GM23338 (cell line): ENCODE measurements around the gene ADAMTS14. TPM values are rescaled to one million over a fixed set of nuclear protein-coding genes. Genes with fewer than 3 reads are reported as not detected.

ENCODE experiments used
- ATAC-seq: fragments of 200-7000 bp; cut with Tn5 transposase; 3 replicates; pipeline ENCODE4 v1.9.1; 2020
- DNase-seq: peaks from one replicate; pipeline ENCODE4 v3.0.0-alpha.2; 2015; ENCODE audit warnings: low spot score
- H2AFZ ChIP-seq: fragments of 200-600 bp; sonication (generic); 2 replicates; pipeline ENCODE4 v1.8.0; 2016; ENCODE audit warnings: antibody characterized with exemption, mild to moderate bottlenecking, moderate library complexity
- H3F3A ChIP-seq: fragments of 200-600 bp; sonication (generic); replicated peaks from 2 replicates; pipeline ENCODE4 v1.8.0; 2017; ENCODE audit warnings: antibody characterized with exemption, mixed run types, low read depth
- H3K27ac ChIP-seq: fragments of 200-600 bp; sonication (generic); 2 replicates; pipeline ENCODE4 v1.6.1; 2016; ENCODE audit warnings: low read depth
- H3K27me3 ChIP-seq: fragments of 200-600 bp; sonication (generic); 2 replicates; pipeline ENCODE4 v1.8.0; 2016; ENCODE audit warnings: mild to moderate bottlenecking, mixed run types, moderate library complexity; ENCODE audit not compliant: insufficient read depth
- H3K36me3 ChIP-seq: fragments of 200-600 bp; sonication (generic); 2 replicates; pipeline ENCODE4 v1.8.0; 2016; ENCODE audit warnings: mild to moderate bottlenecking; ENCODE audit not compliant: insufficient read depth
- H3K4me1 ChIP-seq: fragments of 200-600 bp; sonication (generic); 2 replicates; pipeline ENCODE4 v1.8.0; 2016; ENCODE audit warnings: mild to moderate bottlenecking, moderate library complexity; ENCODE audit not compliant: insufficient read depth
- H3K4me2 ChIP-seq: fragments of 200-600 bp; sonication (generic); 2 replicates; pipeline ENCODE4 v1.7.1; 2017; ENCODE audit warnings: mixed run types
- H3K4me3 ChIP-seq: fragments of 200-600 bp; sonication (generic); 2 replicates; pipeline ENCODE4 v1.6.1; 2016; ENCODE audit warnings: mixed run types
- H3K79me2 ChIP-seq: fragments of 200-600 bp; sonication (generic); replicated peaks from 2 replicates; pipeline ENCODE4 v1.8.0; 2017; ENCODE audit warnings: mild to moderate bottlenecking; ENCODE audit not compliant: insufficient read depth
- H3K9me2 ChIP-seq: fragments of 200-600 bp; sonication (generic); 2 replicates; pipeline ENCODE4 v1.8.0; 2017; ENCODE audit not compliant: insufficient read depth
- H4K20me1 ChIP-seq: fragments of 200-600 bp; sonication (generic); replicated peaks from 2 replicates; pipeline ENCODE4 v1.8.0; 2017; ENCODE audit warnings: mild to moderate bottlenecking; ENCODE audit not compliant: insufficient read depth
- H3K27ac Mint-ChIP-seq: 2 replicates; pipeline ENCODE4 v1.8.0; 2020; ENCODE audit warnings: inconsistent platforms, mild to moderate bottlenecking, moderate library complexity, mixed read lengths
- H3K27me3 Mint-ChIP-seq: 3 replicates; pipeline ENCODE4 v1.8.0; 2022; ENCODE audit warnings: low read depth, mild to moderate bottlenecking, moderate library complexity, mixed read lengths, inconsistent platforms; ENCODE audit not compliant: insufficient read depth, poor library complexity
- H3K36me3 Mint-ChIP-seq: 3 replicates; pipeline ENCODE4 v1.8.0; 2021; ENCODE audit warnings: low read depth, mild to moderate bottlenecking, inconsistent platforms, moderate library complexity, mixed read lengths
- H3K4me1 Mint-ChIP-seq: 3 replicates; pipeline ENCODE4 v1.8.0; 2020; ENCODE audit warnings: mild to moderate bottlenecking, inconsistent platforms, mixed read lengths
- H3K4me3 Mint-ChIP-seq: 3 replicates; pipeline ENCODE4 v1.8.0; 2021; ENCODE audit warnings: moderate library complexity, mild to moderate bottlenecking, inconsistent platforms, mixed read lengths
- H3K9me3 Mint-ChIP-seq: 3 replicates; pipeline ENCODE4 v1.8.0; 2020; ENCODE audit warnings: moderate library complexity, mild to moderate bottlenecking, inconsistent platforms, mixed read lengths
- CREB1 ChIP-seq: fragments of 250-450 bp; sonication (Bioruptor Pico); IDR thresholded peaks from 2 replicates; pipeline ENCODE4 v1.5.0; 2020; ENCODE audit warnings: low read depth, mild to moderate bottlenecking, moderate library complexity
- EZH2 ChIP-seq: fragments of 200-600 bp; sonication (generic); IDR thresholded peaks from one replicate; pipeline ENCODE4 v1.8.0; 2017; ENCODE audit warnings: antibody characterized with exemption, mild to moderate bottlenecking, low read depth; ENCODE audit not compliant: unreplicated experiment
- POLR2AphosphoS5 ChIP-seq: IDR thresholded peaks from 2 replicates; pipeline ENCODE4 v1.6.1; 2016; ENCODE audit warnings: antibody characterized with exemption, low read depth
- ZNF114 ChIP-seq: fragments of 250-450 bp; sonication (Bioruptor Pico); IDR thresholded peaks from 2 replicates; pipeline ENCODE4 v1.5.0; 2020; ENCODE audit warnings: mild to moderate bottlenecking, moderate library complexity
- ZNF462 ChIP-seq: fragments of 250-450 bp; sonication (Bioruptor Pico); IDR thresholded peaks from 2 replicates; pipeline ENCODE4 v1.5.0; 2020; ENCODE audit warnings: mild to moderate bottlenecking, moderate library complexity
- polyA plus RNA-seq: library from polyadenylated mRNA; unstranded; fragments of >200 nt; fragmentation: Nextera tagmentation; extraction: Ambion mirVana; gene quantifications from 2 replicates; pipeline ENCODE4 v1.2.1, GENCODE V29; 2016
- total RNA-seq: library from RNA; depleted of rRNA; stranded (reverse); fragments of >200 nt; shearing (Covaris generic); gene quantifications from 2 replicates; pipeline ENCODE4 v1.2.3, GENCODE V29; 2014
- TF ChIP-seq, protein P1 (sequence below), 2 experiments: fragments of 200-600 bp in 1 of 2; sonication (generic) in 1 of 2; conservative IDR thresholded peaks; 2 replicates each; pipeline versions ENCODE4 v1.5.1 to v1.6.1; 2016 to 2017; ENCODE audit warnings: antibody characterized with exemption in 2 of 2, low read depth in 2 of 2, mild to moderate bottlenecking in 2 of 2, moderate library complexity in 1 of 2

ADAMTS14 gene
- total and polyA plus RNA-seq, 2 experiments from 2014 or later = 1.9 to 2.1 TPM

- H4K20me1 ChIP-seq = no peaks in the 10 kb centered on the region; the same call in 1 of the 2 replicates
- Mint-ChIP-seq H3K36me3 (no peaks in the 10 kb centered on the region), H3K4me1 (peaks cover 5% of the 10 kb centered on the region; the same call in 2 of the 3 replicates), H3K4me3 (no peak overlapping the region), H3K9me3 (no peaks in the 10 kb centered on the region), H3K27me3 (peaks cover 3% of the 10 kb centered on the region), H3K27ac (no peak overlapping the region)
- H2AFZ ChIP-seq = no peak overlapping the region
- no peaks in the 10 kb centered on the region for H3F3A ChIP-seq
- no peaks in the 10 kb centered on the region for H3K79me2 ChIP-seq
- no peaks in the 10 kb centered on the region for H3K4me1 ChIP-seq
- TF ChIP-seq POLR2AphosphoS5 = no peak
- TF ChIP-seq, protein P1, sequence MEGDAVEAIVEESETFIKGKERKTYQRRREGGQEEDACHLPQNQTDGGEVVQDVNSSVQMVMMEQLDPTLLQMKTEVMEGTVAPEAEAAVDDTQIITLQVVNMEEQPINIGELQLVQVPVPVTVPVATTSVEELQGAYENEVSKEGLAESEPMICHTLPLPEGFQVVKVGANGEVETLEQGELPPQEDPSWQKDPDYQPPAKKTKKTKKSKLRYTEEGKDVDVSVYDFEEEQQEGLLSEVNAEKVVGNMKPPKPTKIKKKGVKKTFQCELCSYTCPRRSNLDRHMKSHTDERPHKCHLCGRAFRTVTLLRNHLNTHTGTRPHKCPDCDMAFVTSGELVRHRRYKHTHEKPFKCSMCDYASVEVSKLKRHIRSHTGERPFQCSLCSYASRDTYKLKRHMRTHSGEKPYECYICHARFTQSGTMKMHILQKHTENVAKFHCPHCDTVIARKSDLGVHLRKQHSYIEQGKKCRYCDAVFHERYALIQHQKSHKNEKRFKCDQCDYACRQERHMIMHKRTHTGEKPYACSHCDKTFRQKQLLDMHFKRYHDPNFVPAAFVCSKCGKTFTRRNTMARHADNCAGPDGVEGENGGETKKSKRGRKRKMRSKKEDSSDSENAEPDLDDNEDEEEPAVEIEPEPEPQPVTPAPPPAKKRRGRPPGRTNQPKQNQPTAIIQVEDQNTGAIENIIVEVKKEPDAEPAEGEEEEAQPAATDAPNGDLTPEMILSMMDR (conservative IDR thresholded peaks at IDR 0.05; ENCODE audit: low read depth in 2 of 2) = no peak
- TF ChIP-seq ZNF114 (CRISPR knock-in tag) = no peak
- TF ChIP-seq CREB1 (CRISPR knock-in tag) = no peak
- no peak for TF ChIP-seq EZH2
- TF ChIP-seq ZNF462 (CRISPR knock-in tag) = no peak
- no peak overlapping the region for H3K4me2 ChIP-seq
- H3K9me2 ChIP-seq = peaks cover 4% of the 10 kb centered on the region; the same call in 1 of the 2 replicates
- ATAC-seq (no peak), DNase-seq (no peak)
- H3K27ac ChIP-seq = no peak overlapping the region
- H3K36me3 ChIP-seq = no peaks in the 10 kb centered on the region
- no peak overlapping the region for H3K4me3 ChIP-seq
- H3K27me3 ChIP-seq = no peaks in the 10 kb centered on the region
Observed at GRCh38 chr10:70780370-70780760, 108.1 kb downstream of the ADAMTS14 start.
